Measurements from ENCODE around the gene SPACA7. TPM values are rescaled to one million over a fixed set of nuclear protein-coding genes. Genes with fewer than 3 reads are reported as not detected.
"Not testable (repeated sequence)": the region's sequence is repeated elsewhere in the genome, so short reads cannot be mapped to it uniquely, and the experiment has no call there.

SPACA7 gene
- total and polyA plus RNA-seq, 9 donors = not detected

- H3K27me3 ChIP-seq (ENCODE audit: control insufficient read depth, insufficient read depth, low read length) = peaks cover 8% of the 10 kb centered on the region
- WGBS (ENCODE audit: insufficient coverage) = 77% methylated on average over 2 of the region's 4 CpGs
These were observed 9.1 kb upstream of the SPACA7 start for GRCh38 chr13:112366907-112367646.

GRCh38 chr13:112368883-112369282 is 7.3 kb upstream of the SPACA7 start:
- Histone ChIP-seq H3K36me3 (ENCODE audit: control insufficient read depth, insufficient read depth, low read length) (no peaks in the 10 kb centered on the region), H3K4me1 (ENCODE audit: control insufficient read depth, insufficient read depth, low read length) (no peaks in the 10 kb centered on the region), H3K9me3 (replicated peaks; ENCODE audit: control insufficient read depth, low read depth, low read length) (peaks cover 3% of the 10 kb centered on the region), H3K4me3 (ENCODE audit: low read length) (no peak overlapping the region), H3K27me3 (ENCODE audit: control insufficient read depth, insufficient read depth, low read length) (peaks cover 8% of the 10 kb centered on the region), H3K27ac (ENCODE audit: low read length) (no peak overlapping the region)
- DNase-seq = no peak
- 92% methylated on average over 4 of the region's 8 CpGs for WGBS (ENCODE audit: insufficient coverage)

More at GRCh38 chr13:112366907-112367646, 9.1 kb upstream of the SPACA7 start:
- no peak for DNase-seq
- no peaks in the 10 kb centered on the region for H3K4me1 ChIP-seq (ENCODE audit: control insufficient read depth, insufficient read depth, low read length)
- no peak overlapping the region for H3K27ac ChIP-seq (ENCODE audit: low read length)
- no peak overlapping the region for H3K4me3 ChIP-seq (ENCODE audit: low read length)
- H3K36me3 ChIP-seq (ENCODE audit: control insufficient read depth, insufficient read depth, low read length) = no peaks in the 10 kb centered on the region
- H3K9me3 ChIP-seq (replicated peaks; ENCODE audit: control insufficient read depth, low read depth, low read length) = peaks cover 3% of the 10 kb centered on the region

- WGBS (ENCODE audit: insufficient coverage) = no CpG with 5 or more reads among the region's 3 CpGs
- Histone ChIP-seq H3K27me3 (ENCODE audit: control insufficient read depth, insufficient read depth, low read length) (peaks cover 7% of the 10 kb centered on the region), H3K4me3 (ENCODE audit: low read length) (no peak overlapping the region), H3K9me3 (replicated peaks; ENCODE audit: control insufficient read depth, low read depth, low read length) (peaks cover 3% of the 10 kb centered on the region), H3K27ac (ENCODE audit: low read length) (no peak overlapping the region), H3K36me3 (ENCODE audit: control insufficient read depth, insufficient read depth, low read length) (no peaks in the 10 kb centered on the region), H3K4me1 (ENCODE audit: control insufficient read depth, insufficient read depth, low read length) (no peaks in the 10 kb centered on the region)
- no peak for DNase-seq
These were observed 5.8 kb upstream of the SPACA7 start for GRCh38 chr13:112370311-112370710.

- no peak for DNase-seq
- Histone ChIP-seq H3K36me3 (ENCODE audit: control insufficient read depth, insufficient read depth, low read length) (no peaks in the 10 kb centered on the region), H3K27me3 (ENCODE audit: control insufficient read depth, insufficient read depth, low read length) (peaks cover 6% of the 10 kb centered on the region), H3K9me3 (replicated peaks; ENCODE audit: control insufficient read depth, low read depth, low read length) (no peaks in the 10 kb centered on the region), H3K4me3 (ENCODE audit: low read length) (no peak overlapping the region), H3K4me1 (ENCODE audit: control insufficient read depth, insufficient read depth, low read length) (no peaks in the 10 kb centered on the region), H3K27ac (ENCODE audit: low read length) (no peak overlapping the region)
- WGBS (ENCODE audit: insufficient coverage) = 73% methylated on average over 10 of the region's 10 CpGs
These were observed 1.9 kb upstream of the SPACA7 start for GRCh38 chr13:112374271-112374670.

GRCh38 chr13:112391746-112392145 is 15.6 kb downstream of the SPACA7 start:
- H3K27me3 ChIP-seq (ENCODE audit: control insufficient read depth, insufficient read depth, low read length) = peaks cover 2% of the 10 kb centered on the region

GRCh38 chr13:112392719-112393118 is 16.6 kb downstream of the SPACA7 start:
- WGBS (ENCODE audit: insufficient coverage) = 80% methylated on average over 2 of the region's 4 CpGs
- Histone ChIP-seq H3K9me3 (replicated peaks; ENCODE audit: control insufficient read depth, low read depth, low read length) (no peaks in the 10 kb centered on the region), H3K4me3 (ENCODE audit: low read length) (no peak overlapping the region), H3K27ac (ENCODE audit: low read length) (no peak overlapping the region), H3K27me3 (ENCODE audit: control insufficient read depth, insufficient read depth, low read length) (peaks cover 2% of the 10 kb centered on the region), H3K4me1 (ENCODE audit: control insufficient read depth, insufficient read depth, low read length) (no peaks in the 10 kb centered on the region), H3K36me3 (ENCODE audit: control insufficient read depth, insufficient read depth, low read length) (no peaks in the 10 kb centered on the region)
- DNase-seq = no peak

More at GRCh38 chr13:112391746-112392145, 15.6 kb downstream of the SPACA7 start:
- H3K9me3 ChIP-seq (replicated peaks; ENCODE audit: control insufficient read depth, low read depth, low read length) = no peaks in the 10 kb centered on the region
- no peak overlapping the region for H3K27ac ChIP-seq (ENCODE audit: low read length)
- 82% methylated on average over 6 of the region's 8 CpGs for WGBS (ENCODE audit: insufficient coverage)
- no peak overlapping the region for H3K4me3 ChIP-seq (ENCODE audit: low read length)
- no peaks in the 10 kb centered on the region for H3K36me3 ChIP-seq (ENCODE audit: control insufficient read depth, insufficient read depth, low read length)
- DNase-seq = no peak
- H3K4me1 ChIP-seq (ENCODE audit: control insufficient read depth, insufficient read depth, low read length) = no peaks in the 10 kb centered on the region

GRCh38 chr13:112395022-112395421 is 18.9 kb downstream of the SPACA7 start:
- H3K9me3 ChIP-seq (replicated peaks; ENCODE audit: control insufficient read depth, low read depth, low read length); H3K27me3 ChIP-seq (ENCODE audit: control insufficient read depth, insufficient read depth, low read length); H3K4me1 ChIP-seq (ENCODE audit: control insufficient read depth, insufficient read depth, low read length); H3K36me3 ChIP-seq (ENCODE audit: control insufficient read depth, insufficient read depth, low read length); H3K27ac ChIP-seq (ENCODE audit: low read length); H3K4me3 ChIP-seq (ENCODE audit: low read length): not testable (repeated sequence)
- DNase-seq = peak; percentile 9
- WGBS (ENCODE audit: insufficient coverage) = 35% methylated on average over 11 of the region's 16 CpGs

- not testable (repeated sequence) for H3K27ac ChIP-seq (ENCODE audit: low read length); H3K4me1 ChIP-seq (ENCODE audit: control insufficient read depth, insufficient read depth, low read length); H3K4me3 ChIP-seq (ENCODE audit: low read length); H3K9me3 ChIP-seq (replicated peaks; ENCODE audit: control insufficient read depth, low read depth, low read length); H3K36me3 ChIP-seq (ENCODE audit: control insufficient read depth, insufficient read depth, low read length); DNase-seq; H3K27me3 ChIP-seq (ENCODE audit: control insufficient read depth, insufficient read depth, low read length)
- WGBS (ENCODE audit: insufficient coverage) = 86% methylated on average over 6 of the region's 13 CpGs
These were observed 19.8 kb downstream of the SPACA7 start for GRCh38 chr13:112395941-112396340.

GRCh38 chr13:112397108-112397507 is 21.0 kb downstream of the SPACA7 start:
- H3K27me3 ChIP-seq (ENCODE audit: control insufficient read depth, insufficient read depth, low read length) = peaks cover 2% of the 10 kb centered on the region
- no peak overlapping the region for H3K4me3 ChIP-seq (ENCODE audit: low read length)
- H3K4me1 ChIP-seq (ENCODE audit: control insufficient read depth, insufficient read depth, low read length) = no peaks in the 10 kb centered on the region
- DNase-seq = no peak
- no peak overlapping the region for H3K27ac ChIP-seq (ENCODE audit: low read length)
- no peaks in the 10 kb centered on the region for H3K36me3 ChIP-seq (ENCODE audit: control insufficient read depth, insufficient read depth, low read length)
- 87% methylated on average over 9 of the region's 9 CpGs for WGBS (ENCODE audit: insufficient coverage)
- H3K9me3 ChIP-seq (replicated peaks; ENCODE audit: control insufficient read depth, low read depth, low read length) = no peaks in the 10 kb centered on the region

- not testable (repeated sequence) for H3K27me3 ChIP-seq (ENCODE audit: control insufficient read depth, insufficient read depth, low read length); H3K27ac ChIP-seq (ENCODE audit: low read length); H3K4me1 ChIP-seq (ENCODE audit: control insufficient read depth, insufficient read depth, low read length); H3K36me3 ChIP-seq (ENCODE audit: control insufficient read depth, insufficient read depth, low read length); H3K9me3 ChIP-seq (replicated peaks; ENCODE audit: control insufficient read depth, low read depth, low read length); DNase-seq; H3K4me3 ChIP-seq (ENCODE audit: low read length)
- no CpG with 5 or more reads among the region's 6 CpGs for WGBS (ENCODE audit: insufficient coverage)
These were observed 22.2 kb downstream of the SPACA7 start for GRCh38 chr13:112398347-112398746.

GRCh38 chr13:112409828-112410227 is 33.7 kb downstream of the SPACA7 start:
- DNase-seq = not testable (repeated sequence)
- WGBS (ENCODE audit: insufficient coverage) = 83% methylated on average over 1 of the region's 3 CpGs

More at GRCh38 chr13:112409828-112410227, 33.7 kb downstream of the SPACA7 start:
- H3K4me1 ChIP-seq (ENCODE audit: control insufficient read depth, insufficient read depth, low read length); H3K9me3 ChIP-seq (replicated peaks; ENCODE audit: control insufficient read depth, low read depth, low read length); H3K36me3 ChIP-seq (ENCODE audit: control insufficient read depth, insufficient read depth, low read length); H3K27ac ChIP-seq (ENCODE audit: low read length); H3K4me3 ChIP-seq (ENCODE audit: low read length); H3K27me3 ChIP-seq (ENCODE audit: control insufficient read depth, insufficient read depth, low read length): not testable (repeated sequence)
